A549 (cell line): Measurements from ENCODE around the gene FAM76A.
"Not testable (repeated sequence)": the region's sequence is repeated elsewhere in the genome, so short reads cannot be mapped to it uniquely, and the experiment has no call there.

Experiments used
- CTCF ChIP-seq: fragments of >200 bp; sonication (Bioruptor Twin); formaldehyde crosslinking; IDR thresholded peaks from 3 replicates; pipeline ENCODE4 v1.5.1; 2016
- EP300 ChIP-seq, 2 experiments: fragments of >200 bp; sonication (Bioruptor Twin); formaldehyde crosslinking; IDR thresholded peaks; 2 replicates in 1 of 2; 3 replicates in 1 of 2; pipeline ENCODE4 v1.6.1; 2016 to 2017
- MYC ChIP-seq: IDR thresholded peaks from 2 replicates; pipeline ENCODE4 v1.6.1; 2012; ENCODE audit warnings: mild to moderate bottlenecking, inconsistent platforms, low read length, improper control_type of control experiment, borderline replicate concordance
- POLR2A ChIP-seq: IDR thresholded peaks from 2 replicates; pipeline ENCODE4 v1.6.1; 2012; ENCODE audit warnings: mild to moderate bottlenecking, low read length
- RCOR1 ChIP-seq: fragments of 150-350 bp; IDR thresholded peaks from 2 replicates; pipeline ENCODE4 v1.6.1; 2014; ENCODE audit warnings: antibody characterized with exemption, low read length, low read depth

GRCh38 chr1:27808131-27808530, 82.4 kb downstream of the FAM76A start:
- not testable (repeated sequence) for TF ChIP-seq RCOR1; CTCF; EP300 (IDR thresholded peaks at IDR 0.05); MYC; POLR2A
